GM12801 (cell line): ENCODE results near the gene FBXO11.

Experiments used
- CTCF ChIP-seq: IDR thresholded peaks from one replicate; pipeline ENCODE4 v1.5.1; 2011; ENCODE audit warnings: control low read depth; ENCODE audit not compliant: insufficient read length; ENCODE audit errors: extremely low read depth

The FBXO11 gene

GRCh38 chr2:47774567-47774966, 131.7 kb downstream of the FBXO11 start:
- TF ChIP-seq CTCF: no peak

GRCh38 chr2:47772343-47772742, 134.0 kb downstream of the FBXO11 start:
- no peak for TF ChIP-seq CTCF

GRCh38 chr2:47771211-47771610, 135.1 kb downstream of the FBXO11 start:
- no peak for TF ChIP-seq CTCF

- TF ChIP-seq CTCF: no peak
Observed at GRCh38 chr2:47769318-47769717, 137.0 kb downstream of the FBXO11 start.

- TF ChIP-seq CTCF: no peak
Observed at GRCh38 chr2:47767880-47768609, 138.3 kb downstream of the FBXO11 start.

- no peak for TF ChIP-seq CTCF
Observed at GRCh38 chr2:47767497-47767844, 138.8 kb downstream of the FBXO11 start.

GRCh38 chr2:47751856-47752414, 154.4 kb downstream of the FBXO11 start:
- no peak for TF ChIP-seq CTCF
